Fibroblast of villous mesenchyme (primary cell): ENCODE data around the gene SSR1. TPM values are rescaled to one million over a fixed set of nuclear protein-coding genes. Genes with fewer than 3 reads are reported as not detected.

Experiments used
- DNase-seq: peaks from one replicate; pipeline ENCODE4 v3.0.0-alpha.2; 2010; ENCODE audit warnings: low read depth
- H3K4me3 ChIP-seq: 2 replicates; pipeline ENCODE4 v1.5.1; 2011; ENCODE audit warnings: low read depth, mild to moderate bottlenecking, low read length
- total RNA-seq: library from RNA; depleted of rRNA; stranded (reverse); fragments of >200 nt; gene quantifications from 2 replicates; pipeline ENCODE4 v1.2.3, GENCODE V29; 2012
- TF ChIP-seq, protein P1 (sequence below): IDR thresholded peaks from 2 replicates; pipeline ENCODE4 v1.5.1; 2012; ENCODE audit warnings: low read depth, mild to moderate bottlenecking, low read length; ENCODE audit not compliant: insufficient read depth

SSR1 gene
- total RNA-seq, 1 donor: 203 TPM

DNA sequence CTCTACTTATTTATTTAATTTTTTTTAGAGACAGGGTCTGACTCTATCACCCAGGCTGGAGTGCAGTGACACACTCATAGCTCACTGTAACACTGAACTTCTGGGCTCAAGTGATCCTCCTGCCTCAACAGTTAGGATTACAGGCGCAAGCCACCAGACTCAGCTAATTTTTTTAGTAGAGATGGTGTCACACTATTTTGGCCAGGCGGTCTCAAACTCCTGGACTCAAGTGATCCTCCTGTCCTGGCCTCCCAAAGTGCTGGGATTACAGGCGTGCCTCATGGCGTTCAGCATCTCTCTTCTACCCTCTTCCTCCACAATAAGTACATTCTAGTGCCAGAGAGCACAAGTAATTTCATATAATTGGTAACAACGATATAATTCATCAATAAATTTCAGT, 5.5 kb downstream of the SSR1 start:
- DNase-seq: no peak
- TF ChIP-seq, protein P1, sequence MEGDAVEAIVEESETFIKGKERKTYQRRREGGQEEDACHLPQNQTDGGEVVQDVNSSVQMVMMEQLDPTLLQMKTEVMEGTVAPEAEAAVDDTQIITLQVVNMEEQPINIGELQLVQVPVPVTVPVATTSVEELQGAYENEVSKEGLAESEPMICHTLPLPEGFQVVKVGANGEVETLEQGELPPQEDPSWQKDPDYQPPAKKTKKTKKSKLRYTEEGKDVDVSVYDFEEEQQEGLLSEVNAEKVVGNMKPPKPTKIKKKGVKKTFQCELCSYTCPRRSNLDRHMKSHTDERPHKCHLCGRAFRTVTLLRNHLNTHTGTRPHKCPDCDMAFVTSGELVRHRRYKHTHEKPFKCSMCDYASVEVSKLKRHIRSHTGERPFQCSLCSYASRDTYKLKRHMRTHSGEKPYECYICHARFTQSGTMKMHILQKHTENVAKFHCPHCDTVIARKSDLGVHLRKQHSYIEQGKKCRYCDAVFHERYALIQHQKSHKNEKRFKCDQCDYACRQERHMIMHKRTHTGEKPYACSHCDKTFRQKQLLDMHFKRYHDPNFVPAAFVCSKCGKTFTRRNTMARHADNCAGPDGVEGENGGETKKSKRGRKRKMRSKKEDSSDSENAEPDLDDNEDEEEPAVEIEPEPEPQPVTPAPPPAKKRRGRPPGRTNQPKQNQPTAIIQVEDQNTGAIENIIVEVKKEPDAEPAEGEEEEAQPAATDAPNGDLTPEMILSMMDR: no peak
- H3K4me3 ChIP-seq: no peak overlapping the region

DNA sequence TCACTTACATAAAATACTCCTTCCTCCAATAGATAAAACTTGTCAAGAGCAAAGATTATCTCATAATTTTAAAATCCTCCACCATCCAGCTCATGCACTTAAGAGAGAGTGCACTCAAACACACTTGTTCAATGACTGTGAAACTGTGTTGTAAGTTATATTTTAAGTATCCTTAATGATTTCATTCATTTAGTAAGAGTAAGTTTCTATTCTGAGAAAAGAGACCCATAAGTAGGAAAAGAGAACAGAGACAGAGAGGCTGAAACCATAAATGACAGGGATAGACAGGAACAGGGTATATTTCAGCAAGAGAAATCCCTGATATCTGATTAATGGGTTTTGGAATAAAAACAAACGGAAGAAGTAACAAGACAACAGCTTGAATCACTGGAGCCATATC, 8.2 kb downstream of the SSR1 start:
- H3K4me3 ChIP-seq: no peak overlapping the region
- TF ChIP-seq, protein P1: no peak
- no peak for DNase-seq

- TF ChIP-seq, protein P1: no peak
- no peak for DNase-seq
- H3K4me3 ChIP-seq: no peak overlapping the region
Measured at GRCh38 chr6:7301702-7302101, 11.3 kb downstream of the SSR1 start.

DNA sequence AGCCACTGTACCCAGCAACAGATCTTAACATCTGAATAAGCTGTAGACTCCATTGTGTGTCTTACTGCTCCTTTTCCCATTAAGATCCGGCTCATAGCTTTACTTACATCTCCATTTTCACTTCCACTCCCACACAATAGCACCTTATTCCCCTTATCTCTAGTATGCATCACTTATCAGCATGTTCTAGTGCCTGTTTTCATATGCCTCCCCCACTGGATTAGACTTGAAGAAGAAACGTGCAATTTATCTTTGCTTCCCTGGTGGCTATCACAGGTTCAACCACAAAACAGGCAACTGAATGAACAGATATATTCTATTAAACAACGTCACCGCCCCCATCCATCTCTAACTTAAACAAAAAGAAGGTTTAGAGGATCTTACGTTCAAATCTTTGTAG, 12.1 kb downstream of the SSR1 start:
- TF ChIP-seq, protein P1: no peak
- H3K4me3 ChIP-seq: no peak overlapping the region
- no peak for DNase-seq

DNA sequence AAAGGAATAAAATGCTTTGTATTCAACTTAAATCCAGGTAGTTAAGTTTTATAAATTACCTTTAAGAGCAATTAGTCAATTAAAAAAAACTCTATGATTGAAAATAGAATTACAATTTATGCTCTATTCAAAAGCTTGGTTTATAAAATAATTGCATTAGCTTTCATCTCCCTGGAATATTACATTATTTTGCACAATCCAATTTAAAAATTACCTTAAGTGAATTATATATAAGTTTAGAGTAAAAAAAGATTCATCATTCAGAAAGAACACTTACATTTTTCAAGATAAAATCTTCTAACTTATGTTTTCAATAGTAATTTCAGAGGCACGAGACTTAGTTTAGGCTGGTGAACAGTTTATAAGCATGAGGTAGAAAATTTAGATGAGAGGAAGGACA, 14.9 kb downstream of the SSR1 start:
- TF ChIP-seq, protein P1: no peak
- no peak for DNase-seq
- H3K4me3 ChIP-seq: no peak overlapping the region

DNA sequence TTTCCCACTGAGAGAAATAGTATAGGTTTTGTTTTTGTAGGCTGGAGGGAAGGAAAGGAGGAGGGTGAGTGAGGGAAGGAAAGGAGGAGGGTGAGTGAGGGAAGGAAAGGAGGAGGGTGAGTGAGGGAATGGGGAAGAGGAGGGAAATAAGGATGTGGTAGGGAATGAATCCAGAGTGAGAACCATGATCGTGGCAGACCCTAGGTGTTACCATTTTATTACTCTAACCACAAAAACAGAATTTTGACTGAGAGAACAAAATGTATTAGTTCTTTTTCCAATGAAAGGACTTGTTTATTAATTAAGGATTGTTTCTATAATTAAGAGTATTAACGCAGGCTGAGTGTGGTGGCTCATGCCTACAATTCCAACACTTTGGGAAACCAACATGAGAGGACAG, 16.4 kb downstream of the SSR1 start:
- H3K4me3 ChIP-seq: no peak overlapping the region
- TF ChIP-seq, protein P1: no peak
- no peak for DNase-seq

- H3K4me3 ChIP-seq: no peak overlapping the region
- no peak for DNase-seq
- TF ChIP-seq, protein P1: no peak
Measured at GRCh38 chr6:7295916-7296315, 17.1 kb downstream of the SSR1 start.
